Measurements from ENCODE around the gene MDK.

Gene MDK

GRCh38 chr11:46387919-46388618 lies 6.6 kb downstream of the MDK start:
- TF ChIP-seq, protein P1, sequence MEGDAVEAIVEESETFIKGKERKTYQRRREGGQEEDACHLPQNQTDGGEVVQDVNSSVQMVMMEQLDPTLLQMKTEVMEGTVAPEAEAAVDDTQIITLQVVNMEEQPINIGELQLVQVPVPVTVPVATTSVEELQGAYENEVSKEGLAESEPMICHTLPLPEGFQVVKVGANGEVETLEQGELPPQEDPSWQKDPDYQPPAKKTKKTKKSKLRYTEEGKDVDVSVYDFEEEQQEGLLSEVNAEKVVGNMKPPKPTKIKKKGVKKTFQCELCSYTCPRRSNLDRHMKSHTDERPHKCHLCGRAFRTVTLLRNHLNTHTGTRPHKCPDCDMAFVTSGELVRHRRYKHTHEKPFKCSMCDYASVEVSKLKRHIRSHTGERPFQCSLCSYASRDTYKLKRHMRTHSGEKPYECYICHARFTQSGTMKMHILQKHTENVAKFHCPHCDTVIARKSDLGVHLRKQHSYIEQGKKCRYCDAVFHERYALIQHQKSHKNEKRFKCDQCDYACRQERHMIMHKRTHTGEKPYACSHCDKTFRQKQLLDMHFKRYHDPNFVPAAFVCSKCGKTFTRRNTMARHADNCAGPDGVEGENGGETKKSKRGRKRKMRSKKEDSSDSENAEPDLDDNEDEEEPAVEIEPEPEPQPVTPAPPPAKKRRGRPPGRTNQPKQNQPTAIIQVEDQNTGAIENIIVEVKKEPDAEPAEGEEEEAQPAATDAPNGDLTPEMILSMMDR (conservative IDR thresholded peaks at IDR 0.05; ENCODE audit: low read depth, low read length): no peak
- H3K4me3 ChIP-seq (ENCODE audit: low read length): no peak overlapping the region

GRCh38 chr11:46388619-46389449 lies 7.4 kb downstream of the MDK start:
- TF ChIP-seq, protein P1 (conservative IDR thresholded peaks at IDR 0.05; ENCODE audit: low read depth, low read length): no peak
- H3K4me3 ChIP-seq (ENCODE audit: low read length): no peak overlapping the region
- no peak for DNase-seq (ENCODE audit: low read depth)

More at GRCh38 chr11:46387919-46388618, 6.6 kb downstream of the MDK start:
- no peak for DNase-seq (ENCODE audit: low read depth)

GRCh38 chr11:46389450-46390330 lies 8.2 kb downstream of the MDK start:
- TF ChIP-seq, protein P1 (conservative IDR thresholded peaks at IDR 0.05; ENCODE audit: low read depth, low read length): peak; percentile 77
- no peak for DNase-seq (ENCODE audit: low read depth)
- H3K4me3 ChIP-seq (ENCODE audit: low read length): peak overlapping the region; percentile 48

- TF ChIP-seq, protein P1 (conservative IDR thresholded peaks at IDR 0.05; ENCODE audit: low read depth, low read length): no peak
- no peak overlapping the region for H3K4me3 ChIP-seq (ENCODE audit: low read length)
- DNase-seq (ENCODE audit: low read depth): no peak
These were observed 9.1 kb downstream of the MDK start for GRCh38 chr11:46390331-46391171.

GRCh38 chr11:46391186-46391577 lies 9.7 kb downstream of the MDK start:
- TF ChIP-seq, protein P1 (conservative IDR thresholded peaks at IDR 0.05; ENCODE audit: low read depth, low read length): no peak
- H3K4me3 ChIP-seq (ENCODE audit: low read length): peak overlapping the region; percentile 6
- no peak for DNase-seq (ENCODE audit: low read depth)
